Endothelial cell of umbilical vein (primary cell): ENCODE measurements around the gene CD151. TPM values are rescaled to one million over a fixed set of nuclear protein-coding genes. Genes with fewer than 3 reads are reported as not detected.
A peak's percentile ranks its signal among the peaks of the same experiment; 100 is the strongest.

Source experiments
- BruUV-seq: library from RNA; stranded (reverse); fragments of 400-500 nt; replicated peaks from 2 replicates; lab custom pipeline; 2021; lab: Mats Ljungman, UMichigan
- CTCF ChIA-PET: fragments of 300-600, 350-600 bp; sonication (Branson Sonifier 250); formaldehyde crosslinking; loops from one replicate; lab custom pipeline; 2021; ENCODE audit warnings: antibody characterized with exemption, inconsistent platforms; lab: Charles Lee
- POLR2A ChIA-PET: fragments of 300-600, 350-600 bp; sonication (Branson Sonifier 250); formaldehyde crosslinking; loops from one replicate; lab custom pipeline; 2021; ENCODE audit warnings: antibody characterized with exemption, inconsistent platforms; lab: Charles Lee
- DNase-seq: peaks from one replicate; pipeline ENCODE4 v3.0.0-alpha.2; 2011; ENCODE audit warnings: low read depth, low spot score
- FAIRE-seq: peaks from 2 replicates; lab custom pipeline; 2011; peaks lifted over from hg19 to GRCh38; lab: Jason Lieb, UNC
- H2AFZ ChIP-seq: 2 replicates; pipeline ENCODE4 v1.6.0; 2012; ENCODE audit warnings: low read depth, low read length, control low read depth, inconsistent platforms
- H3K27ac ChIP-seq: 2 replicates; pipeline ENCODE4 v1.5.1; 2011; ENCODE audit warnings: low read depth, mild to moderate bottlenecking, control low read depth, low read length, moderate library complexity; ENCODE audit not compliant: insufficient read depth
- H3K27me3 ChIP-seq, 2 experiments: 2 replicates each; pipeline versions ENCODE4 v1.6.0 to v1.6.1; 2011; ENCODE audit warnings: low read length in 2 of 2, mixed read lengths in 1 of 2; ENCODE audit not compliant: control insufficient read depth in 2 of 2, insufficient read depth in 2 of 2
- H3K36me3 ChIP-seq, 2 experiments: 2 replicates in 1 of 2; 3 replicates in 1 of 2; pipeline ENCODE4 v1.5.1; 2011; ENCODE audit warnings: low read length in 2 of 2, mild to moderate bottlenecking in 1 of 2, moderate library complexity in 1 of 2; ENCODE audit not compliant: control insufficient read depth in 2 of 2, insufficient read depth in 2 of 2; ENCODE audit errors: extremely low read depth in 1 of 2
- H3K4me1 ChIP-seq: 3 replicates; pipeline ENCODE4 v1.5.1; 2011; ENCODE audit warnings: mild to moderate bottlenecking, low read length; ENCODE audit not compliant: control insufficient read depth, insufficient read depth; ENCODE audit errors: extremely low read depth
- H3K4me2 ChIP-seq: 2 replicates; pipeline ENCODE4 v1.6.1; 2011; ENCODE audit warnings: low read length, control low read depth, mixed read lengths; ENCODE audit not compliant: insufficient read depth
- H3K4me3 ChIP-seq, 3 experiments: fragments of 200-600 bp in 1 of 3; sonication (generic), shearing (Covaris generic) in 1 of 3; replicated peaks in 1 of 3; 2 replicates each; pipeline ENCODE4 v1.5.1; 2011 to 2016; ENCODE audit warnings: control low read depth in 3 of 3, low read length in 3 of 3, mild to moderate bottlenecking in 2 of 3, inconsistent platforms in 1 of 3, low read depth in 1 of 3, moderate library complexity in 1 of 3; ENCODE audit not compliant: insufficient read depth in 1 of 3
- H3K79me2 ChIP-seq: 2 replicates; pipeline ENCODE4 v1.6.0; 2012; ENCODE audit warnings: low read length, inconsistent platforms; ENCODE audit not compliant: control insufficient read depth, insufficient read depth
- H3K9ac ChIP-seq: replicated peaks from 2 replicates; pipeline ENCODE3; 2011; ENCODE audit warnings: low read length, control low read depth; ENCODE audit not compliant: insufficient read depth; ENCODE audit errors: extremely low read depth
- H3K9me1 ChIP-seq: replicated peaks from 3 replicates; pipeline ENCODE4 v1.6.0; 2011; ENCODE audit warnings: mild to moderate bottlenecking, low read length; ENCODE audit not compliant: control insufficient read depth, insufficient read depth; ENCODE audit errors: extremely low read depth
- H3K9me3 ChIP-seq: replicated peaks from 2 replicates; pipeline ENCODE4 v1.5.1; 2012; ENCODE audit warnings: low read length, inconsistent platforms; ENCODE audit not compliant: control insufficient read depth, insufficient read depth
- H4K20me1 ChIP-seq: replicated peaks from 2 replicates; pipeline ENCODE3; 2011; ENCODE audit warnings: mild to moderate bottlenecking, low read length; ENCODE audit not compliant: control insufficient read depth, insufficient read depth; ENCODE audit errors: extremely low read depth
- EZH2 ChIP-seq: IDR thresholded peaks from 2 replicates; pipeline ENCODE4 v1.6.1; 2012; ENCODE audit warnings: borderline replicate concordance, low read depth, mild to moderate bottlenecking, moderate library complexity, low read length, inconsistent platforms; ENCODE audit not compliant: severe bottlenecking
- FOS ChIP-seq: IDR thresholded peaks from 2 replicates; pipeline ENCODE4 v1.6.1; 2011; ENCODE audit warnings: mild to moderate bottlenecking, low read length, moderate library complexity, borderline replicate concordance; ENCODE audit not compliant: insufficient read depth
- GATA2 ChIP-seq: IDR thresholded peaks from 2 replicates; pipeline ENCODE4 v1.7.0; 2011; ENCODE audit warnings: low read depth, mild to moderate bottlenecking, moderate library complexity, mixed read lengths, low read length; ENCODE audit not compliant: insufficient read length, insufficient read depth
- JUN ChIP-seq: IDR thresholded peaks from 2 replicates; pipeline ENCODE4 v1.6.1; 2011; ENCODE audit warnings: borderline replicate concordance, low read depth; ENCODE audit not compliant: insufficient read length, insufficient read depth
- MYC ChIP-seq: IDR thresholded peaks from one replicate; pipeline ENCODE4 v1.6.1; 2011; ENCODE audit warnings: mild to moderate bottlenecking, low read depth, low read length
- POLR2A ChIP-seq: IDR thresholded peaks from 2 replicates; pipeline ENCODE4 v1.6.1; 2012; ENCODE audit warnings: low read depth, mild to moderate bottlenecking, control low read depth, low read length
- POLR2AphosphoS5 ChIP-seq: IDR thresholded peaks from 2 replicates; pipeline ENCODE4 v1.6.1; 2012; ENCODE audit warnings: low read depth, mild to moderate bottlenecking, control low read depth, low read length, moderate library complexity; ENCODE audit not compliant: insufficient read depth
- dilution Hi-C: fragments of 300-500 bp; cut with MboI; formaldehyde crosslinking; loops from one replicate; pipeline ENCODE4 v1.15.0; 2019; ENCODE audit warnings: low sequenced_read_pairs; ENCODE audit not compliant: extremely low pct_ligation_motif_present
- intact Hi-C: fragments of 100-400 bp; cut with micrococcal nuclease; formaldehyde crosslinking; loops from one replicate; pipeline ENCODE4 v1.10.0; 2022
- polyA plus RNA-seq, 4 experiments: library from polyadenylated mRNA; depleted of rRNA in 3 of 4; stranded (reverse) in 3 of 4; unstranded in 1 of 4; fragments of >200 nt; gene quantifications; 2 replicates each; pipeline versions ENCODE4 v1.2.1 to v1.2.3, GENCODE V29; 2011 to 2012; ENCODE audit warnings: missing spikeins in 1 of 4
- total RNA-seq: library from RNA; stranded (reverse); gene quantifications from 2 replicates; pipeline ENCODE4 v1.2.3, GENCODE V29; 2021
- TF ChIP-seq, protein P1 (sequence below), 2 donors: IDR thresholded peaks; 1 replicate in 1 of 2; 2 replicates in 1 of 2; pipeline ENCODE4 v1.5.1; 2011; ENCODE audit warnings: low read length in 2 of 2, mild to moderate bottlenecking in 2 of 2, moderate library complexity in 2 of 2, control low read depth in 1 of 2, inconsistent platforms in 1 of 2, low read depth in 1 of 2; ENCODE audit not compliant: insufficient read depth in 1 of 2; ENCODE audit errors: extremely low read depth in 1 of 2
- TF ChIP-seq, protein P2 (sequence below): IDR thresholded peaks from 2 replicates; pipeline ENCODE4 v1.6.1; 2011; ENCODE audit not compliant: insufficient read depth, insufficient read length

Gene CD151
- total and polyA plus RNA-seq, 2 donors (not counting 3 experiments of a cell fraction or from before 2014, with no cell fraction given), result 515 to 1,090 TPM

DNA sequence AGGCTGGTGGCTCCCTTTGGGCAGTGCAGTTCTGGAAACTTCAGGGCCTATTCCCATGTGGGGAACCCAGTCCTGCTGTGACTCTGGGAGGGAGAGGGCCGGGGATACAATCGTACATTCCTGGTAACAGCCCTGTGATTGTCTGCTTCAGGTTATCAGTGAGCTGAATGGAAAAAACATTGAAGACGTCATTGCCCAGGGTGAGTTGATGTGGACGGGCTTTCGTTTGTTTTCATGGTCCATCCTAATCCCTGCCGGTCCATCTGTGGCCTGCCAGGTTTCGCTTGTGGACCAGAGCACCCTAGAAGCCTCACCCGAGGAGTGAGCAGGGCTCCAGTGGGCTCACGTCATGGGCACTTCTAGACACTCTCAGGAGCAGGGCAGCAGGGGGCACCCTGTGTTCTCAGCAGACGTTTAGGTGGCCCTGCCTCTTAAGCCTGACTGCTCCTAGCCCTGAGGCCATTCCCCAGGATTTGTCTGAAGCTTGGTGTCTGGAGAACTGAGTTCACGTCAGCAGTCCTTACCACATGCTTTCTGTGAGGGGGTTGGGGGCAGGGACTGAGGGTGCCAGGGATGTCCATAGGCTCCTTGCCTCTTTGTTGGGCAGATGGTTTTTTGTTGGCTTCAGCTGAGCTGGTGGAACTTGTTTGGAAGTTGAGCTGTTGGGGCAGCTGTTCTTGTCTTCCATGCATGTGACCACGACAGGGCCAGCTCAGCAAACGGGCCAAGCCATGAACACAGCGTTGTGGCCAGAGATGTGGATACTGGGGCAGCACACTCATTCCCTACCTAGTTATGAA lies 21.1 kb upstream of the CD151 start:
- Histone ChIP-seq H3K9ac (peak overlapping the region; percentile 97), H3K79me2 (peaks cover 41% of the 10 kb centered on the region), H3K4me3 (peak overlapping the region in 1 of 3 experiments; percentile 80), H3K4me2 (peak overlapping the region; percentile 57), H3K27me3 (no peaks in the 10 kb centered on the region), H4K20me1 (no peaks in the 10 kb centered on the region), H3K36me3 (peaks cover 5 to 25% of the 10 kb centered on the region in 2 experiments), H3K27ac (no peak overlapping the region), H3K4me1 (peaks cover 19% of the 10 kb centered on the region), H3K9me1 (no peaks in the 10 kb centered on the region), H3K9me3 (no peaks in the 10 kb centered on the region), H2AFZ (no peak overlapping the region)
- ChIA-PET CTCF (interaction anchor here (0.8 to 1.4 kb wide), 5 partner anchors 8 to 239 kb away, joined by 3 to 11 read pairs (median 4); partner anchors contain the start of gene PNPLA2), POLR2A (interaction anchor here (1.2 kb wide), 1 partner anchor 22 kb away, joined by 6 read pairs; the partner anchor contains the start of gene CD151)
- dilution Hi-C loops, result no loop called here
- no TSS peak for BruUV-seq
- intact Hi-C loops, result no loop called here
- TF ChIP-seq, protein P1, sequence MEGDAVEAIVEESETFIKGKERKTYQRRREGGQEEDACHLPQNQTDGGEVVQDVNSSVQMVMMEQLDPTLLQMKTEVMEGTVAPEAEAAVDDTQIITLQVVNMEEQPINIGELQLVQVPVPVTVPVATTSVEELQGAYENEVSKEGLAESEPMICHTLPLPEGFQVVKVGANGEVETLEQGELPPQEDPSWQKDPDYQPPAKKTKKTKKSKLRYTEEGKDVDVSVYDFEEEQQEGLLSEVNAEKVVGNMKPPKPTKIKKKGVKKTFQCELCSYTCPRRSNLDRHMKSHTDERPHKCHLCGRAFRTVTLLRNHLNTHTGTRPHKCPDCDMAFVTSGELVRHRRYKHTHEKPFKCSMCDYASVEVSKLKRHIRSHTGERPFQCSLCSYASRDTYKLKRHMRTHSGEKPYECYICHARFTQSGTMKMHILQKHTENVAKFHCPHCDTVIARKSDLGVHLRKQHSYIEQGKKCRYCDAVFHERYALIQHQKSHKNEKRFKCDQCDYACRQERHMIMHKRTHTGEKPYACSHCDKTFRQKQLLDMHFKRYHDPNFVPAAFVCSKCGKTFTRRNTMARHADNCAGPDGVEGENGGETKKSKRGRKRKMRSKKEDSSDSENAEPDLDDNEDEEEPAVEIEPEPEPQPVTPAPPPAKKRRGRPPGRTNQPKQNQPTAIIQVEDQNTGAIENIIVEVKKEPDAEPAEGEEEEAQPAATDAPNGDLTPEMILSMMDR (IDR thresholded peaks at IDR 0.05; ENCODE audit: extremely low read depth in 1 of 2, insufficient read depth in 1 of 2, low read depth in 1 of 2, low read length in 2 of 2), result peak in 1 of 2 donors; percentile 14
- peak; percentile 7 for TF ChIP-seq POLR2A
- TF ChIP-seq, protein P2, sequence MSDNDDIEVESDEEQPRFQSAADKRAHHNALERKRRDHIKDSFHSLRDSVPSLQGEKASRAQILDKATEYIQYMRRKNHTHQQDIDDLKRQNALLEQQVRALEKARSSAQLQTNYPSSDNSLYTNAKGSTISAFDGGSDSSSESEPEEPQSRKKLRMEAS, result no peak
- FAIRE-seq (no peak), DNase-seq (no peak)

- TF ChIP-seq MYC, result no peak
- TF ChIP-seq EZH2, result no peak
- TF ChIP-seq JUN, result no peak
- TF ChIP-seq GATA2, result no peak
- TF ChIP-seq POLR2AphosphoS5, result no peak
- TF ChIP-seq POLR2A, result no peak
- TF ChIP-seq FOS, result no peak
- TF ChIP-seq, protein P1 (IDR thresholded peaks at IDR 0.05; ENCODE audit: extremely low read depth in 1 of 2, insufficient read depth in 1 of 2, low read depth in 1 of 2, low read length in 2 of 2), result no peak
- TF ChIP-seq, protein P2, result no peak
- H3K4me3 ChIP-seq, result no peak overlapping the region
- no peak overlapping the region for H3K27ac ChIP-seq
- H3K4me1 ChIP-seq, result peaks cover 19% of the 10 kb centered on the region
- no TSS peak for BruUV-seq
- H2AFZ ChIP-seq, result no peak overlapping the region
- DNase-seq (no peak), FAIRE-seq (no peak)
- peaks cover 5 to 25% of the 10 kb centered on the region in 2 experiments for H3K36me3 ChIP-seq
- no peak overlapping the region for H3K4me2 ChIP-seq
- dilution Hi-C loops (no loop called here), intact Hi-C loops (no loop called here)
- no peaks in the 10 kb centered on the region for H3K27me3 ChIP-seq
- H4K20me1 ChIP-seq, result no peaks in the 10 kb centered on the region
- no peaks in the 10 kb centered on the region for H3K9me1 ChIP-seq
- H3K9ac ChIP-seq, result no peak overlapping the region
- no peaks in the 10 kb centered on the region for H3K9me3 ChIP-seq
- ChIA-PET POLR2A (no interaction called here), CTCF (interaction anchor here (1.0 to 1.4 kb wide), 3 partner anchors 85 to 238 kb away, joined by 3 to 11 read pairs (median 4); no protein-coding TSS in a partner anchor)
- peaks cover 41% of the 10 kb centered on the region for H3K79me2 ChIP-seq
Observed at GRCh38 chr11:812390-812789, 20.4 kb upstream of the CD151 start.
